Measurements from ENCODE around the gene LARP1B.

Gene LARP1B

GRCh38 chr4:128159967-128160366 is 98.9 kb downstream of the LARP1B start:
- DNase-seq (ENCODE audit: insufficient read length, low spot score), result peak; percentile 4
- FAIRE-seq, result peak; percentile 33
- no peak for TF ChIP-seq POLR2A (IDR thresholded peaks at IDR 0.05; ENCODE audit: low read depth, low read length)

- FAIRE-seq, result no peak
- DNase-seq (ENCODE audit: insufficient read length, low spot score), result no peak
- no peak for TF ChIP-seq POLR2A (IDR thresholded peaks at IDR 0.05; ENCODE audit: low read depth, low read length)
Measured at GRCh38 chr4:128161138-128161537, 100.0 kb downstream of the LARP1B start.

- no peak for TF ChIP-seq POLR2A (IDR thresholded peaks at IDR 0.05; ENCODE audit: low read depth, low read length)
- DNase-seq (ENCODE audit: insufficient read length, low spot score) (no peak), FAIRE-seq (no peak)
Measured at GRCh38 chr4:128162434-128162833, 101.3 kb downstream of the LARP1B start.

GRCh38 chr4:128163177-128164117 is 102.3 kb downstream of the LARP1B start:
- peak; percentile 1 for DNase-seq (ENCODE audit: insufficient read length, low spot score)
- no peak for FAIRE-seq
- no peak for TF ChIP-seq POLR2A (IDR thresholded peaks at IDR 0.05; ENCODE audit: low read depth, low read length)

- no peak for TF ChIP-seq POLR2A (IDR thresholded peaks at IDR 0.05; ENCODE audit: low read depth, low read length)
- DNase-seq (ENCODE audit: insufficient read length, low spot score) (no peak), FAIRE-seq (no peak)
Measured at GRCh38 chr4:128166982-128167381, 105.9 kb downstream of the LARP1B start.

GRCh38 chr4:128168701-128169100 is 107.6 kb downstream of the LARP1B start:
- no peak for FAIRE-seq
- no peak for TF ChIP-seq POLR2A (IDR thresholded peaks at IDR 0.05; ENCODE audit: low read depth, low read length)
- no peak for DNase-seq (ENCODE audit: insufficient read length, low spot score)

- no peak for FAIRE-seq
- no peak for TF ChIP-seq POLR2A (IDR thresholded peaks at IDR 0.05; ENCODE audit: low read depth, low read length)
- no peak for DNase-seq (ENCODE audit: insufficient read length, low spot score)
Measured at GRCh38 chr4:128169245-128169644, 108.1 kb downstream of the LARP1B start.

GRCh38 chr4:128176643-128177042 is 115.5 kb downstream of the LARP1B start:
- TF ChIP-seq POLR2A (IDR thresholded peaks at IDR 0.05; ENCODE audit: low read depth, low read length), result no peak
- FAIRE-seq (no peak), DNase-seq (ENCODE audit: insufficient read length, low spot score) (no peak)

- DNase-seq (ENCODE audit: insufficient read length, low spot score) (no peak), FAIRE-seq (no peak)
- TF ChIP-seq POLR2A (IDR thresholded peaks at IDR 0.05; ENCODE audit: low read depth, low read length), result no peak
Measured at GRCh38 chr4:128177498-128177897, 116.4 kb downstream of the LARP1B start.

GRCh38 chr4:128186623-128187022 is 125.5 kb downstream of the LARP1B start:
- DNase-seq (ENCODE audit: insufficient read length, low spot score) (no peak), FAIRE-seq (no peak)
- no peak for TF ChIP-seq POLR2A (IDR thresholded peaks at IDR 0.05; ENCODE audit: low read depth, low read length)

GRCh38 chr4:128191115-128191781 is 130.1 kb downstream of the LARP1B start:
- no peak for TF ChIP-seq POLR2A (IDR thresholded peaks at IDR 0.05; ENCODE audit: low read depth, low read length)
- DNase-seq (ENCODE audit: insufficient read length, low spot score) (peak; percentile 9), FAIRE-seq (peak; percentile 87)

- FAIRE-seq, result peak; percentile 70
- DNase-seq (ENCODE audit: insufficient read length, low spot score), result no peak
- TF ChIP-seq POLR2A (IDR thresholded peaks at IDR 0.05; ENCODE audit: low read depth, low read length), result no peak
Measured at GRCh38 chr4:128220286-128221235, 159.4 kb downstream of the LARP1B start.

- no peak for TF ChIP-seq POLR2A (IDR thresholded peaks at IDR 0.05; ENCODE audit: low read depth, low read length)
- DNase-seq (ENCODE audit: insufficient read length, low spot score) (no peak), FAIRE-seq (peak; percentile 33)
Measured at GRCh38 chr4:128221586-128221985, 160.5 kb downstream of the LARP1B start.

- DNase-seq (ENCODE audit: insufficient read length, low spot score), result no peak
- no peak for FAIRE-seq
- no peak for TF ChIP-seq POLR2A (IDR thresholded peaks at IDR 0.05; ENCODE audit: low read depth, low read length)
Measured at GRCh38 chr4:128225148-128225547, 164.0 kb downstream of the LARP1B start.

Data from H54 (cell line).